Colonic mucosa (tissue), 4 donors: Measurements from ENCODE around the gene KIF3A. TPM values are rescaled to one million over a fixed set of nuclear protein-coding genes. Genes with fewer than 3 reads are reported as not detected.

Source experiments
- DNase-seq: peaks from one replicate; pipeline ENCODE4 v3.0.0-alpha.2; 2020
- H3K27ac ChIP-seq: fragments of 200-600 bp; one replicate; pipeline ENCODE4 v1.8.0; 2021
- H3K27me3 ChIP-seq: fragments of 200-600 bp; one replicate; pipeline ENCODE4 v1.8.0; 2021
- H3K36me3 ChIP-seq: fragments of 200-600 bp; one replicate; pipeline ENCODE4 v1.8.0; 2021
- H3K4me1 ChIP-seq: fragments of 200-600 bp; one replicate; pipeline ENCODE4 v1.8.0; 2021; ENCODE audit warnings: mild to moderate bottlenecking
- H3K4me3 ChIP-seq: fragments of 200-600 bp; one replicate; pipeline ENCODE4 v1.8.0; 2021
- H3K9ac ChIP-seq, 2 donors: one replicate each; pipeline ENCODE4 v1.7.0; 2013; ENCODE audit warnings: control low read depth in 2 of 2, low read depth in 2 of 2, low read length in 2 of 2
- H3K9me3 ChIP-seq: fragments of 200-600 bp; one replicate; pipeline ENCODE4 v1.8.0; 2021
- intact Hi-C: fragments of 100-400 bp; cut with DNase I; formaldehyde crosslinking; loops from one replicate; pipeline ENCODE4 v1.14.1; 2022
- total RNA-seq, 2 donors: library from RNA; stranded (reverse); fragmentation: NEBNext Ultra II Directional in 1 of 2; extraction: Animal tissue kit (Norgen Biotek cat#: 25700) in 1 of 2; gene quantifications; one replicate each; pipeline ENCODE4 v1.2.1, GENCODE V29; 2021
- TF ChIP-seq, protein P1 (sequence below): fragments of 200-600 bp; IDR thresholded peaks from one replicate; pipeline ENCODE4 v1.8.0; 2022; ENCODE audit warnings: antibody characterized with exemption, mild to moderate bottlenecking
- donor health status: healthy.
- donor health status: DM: no; HTN: no; CAD: no.
- donor health status: DM: no; HTN: no; CAD: no.

KIF3A gene
- total RNA-seq, 2 donors from 2014 or later: 4.0 to 5.2 TPM

DNA sequence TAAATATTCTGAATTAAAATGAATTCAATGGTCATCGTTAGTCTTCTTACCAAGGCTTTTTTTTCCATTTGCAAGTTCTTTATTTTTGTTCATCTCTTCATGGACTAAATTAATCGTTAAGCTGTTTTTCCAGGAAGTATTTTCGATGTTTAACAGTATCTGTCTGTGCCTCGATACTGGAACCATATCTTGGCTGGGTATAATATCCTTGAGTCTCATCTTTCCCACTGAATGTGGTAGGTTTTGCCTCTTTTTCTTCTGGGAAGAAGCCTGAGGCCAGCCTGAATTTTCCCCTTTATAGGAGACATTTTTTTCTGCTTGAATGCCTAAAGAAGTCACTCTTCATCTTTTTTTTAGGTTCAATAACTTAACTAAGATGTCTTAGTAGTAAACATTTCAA lies 43.7 kb upstream of the KIF3A start:
- Histone ChIP-seq H3K9ac (no peak overlapping the region), H3K4me1 (no peaks in the 10 kb centered on the region), H3K36me3 (no peaks in the 10 kb centered on the region), H3K27me3 (no peaks in the 10 kb centered on the region), H3K27ac (no peak overlapping the region), H3K4me3 (no peak overlapping the region), H3K9me3 (no peaks in the 10 kb centered on the region)
- TF ChIP-seq, protein P1, sequence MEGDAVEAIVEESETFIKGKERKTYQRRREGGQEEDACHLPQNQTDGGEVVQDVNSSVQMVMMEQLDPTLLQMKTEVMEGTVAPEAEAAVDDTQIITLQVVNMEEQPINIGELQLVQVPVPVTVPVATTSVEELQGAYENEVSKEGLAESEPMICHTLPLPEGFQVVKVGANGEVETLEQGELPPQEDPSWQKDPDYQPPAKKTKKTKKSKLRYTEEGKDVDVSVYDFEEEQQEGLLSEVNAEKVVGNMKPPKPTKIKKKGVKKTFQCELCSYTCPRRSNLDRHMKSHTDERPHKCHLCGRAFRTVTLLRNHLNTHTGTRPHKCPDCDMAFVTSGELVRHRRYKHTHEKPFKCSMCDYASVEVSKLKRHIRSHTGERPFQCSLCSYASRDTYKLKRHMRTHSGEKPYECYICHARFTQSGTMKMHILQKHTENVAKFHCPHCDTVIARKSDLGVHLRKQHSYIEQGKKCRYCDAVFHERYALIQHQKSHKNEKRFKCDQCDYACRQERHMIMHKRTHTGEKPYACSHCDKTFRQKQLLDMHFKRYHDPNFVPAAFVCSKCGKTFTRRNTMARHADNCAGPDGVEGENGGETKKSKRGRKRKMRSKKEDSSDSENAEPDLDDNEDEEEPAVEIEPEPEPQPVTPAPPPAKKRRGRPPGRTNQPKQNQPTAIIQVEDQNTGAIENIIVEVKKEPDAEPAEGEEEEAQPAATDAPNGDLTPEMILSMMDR: no peak
- no peak for DNase-seq
- intact Hi-C loops: no loop called here

GRCh38 chr5:132780577-132780976 lies 43.2 kb upstream of the KIF3A start:
- H3K27ac ChIP-seq: no peak overlapping the region
- TF ChIP-seq, protein P1: no peak
- H3K36me3 ChIP-seq: no peaks in the 10 kb centered on the region
- DNase-seq: no peak
- no peaks in the 10 kb centered on the region for H3K9me3 ChIP-seq
- H3K4me1 ChIP-seq: peaks cover under 1% of the 10 kb centered on the region
- intact Hi-C loops: no loop called here
- no peak overlapping the region for H3K4me3 ChIP-seq
- H3K27me3 ChIP-seq: no peaks in the 10 kb centered on the region
- no peak overlapping the region for H3K9ac ChIP-seq

DNA sequence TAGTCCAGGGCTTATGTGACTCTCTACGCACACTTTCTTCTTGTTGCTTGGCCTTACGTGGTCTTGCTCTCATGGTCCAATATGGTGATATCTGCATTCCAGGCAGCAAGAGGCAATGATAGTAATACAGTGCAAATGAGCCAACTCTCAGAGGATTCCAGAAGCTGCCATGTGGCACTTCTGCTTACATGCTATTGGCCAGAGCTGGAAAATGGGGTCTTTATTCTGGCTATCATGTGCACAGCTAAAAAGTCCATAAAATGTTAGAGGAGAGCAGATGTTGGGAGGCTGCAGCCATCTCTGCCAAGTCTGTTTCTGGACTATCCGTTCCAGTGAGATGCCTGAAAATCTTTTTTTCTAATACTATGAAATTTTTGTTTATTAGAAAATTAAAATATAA lies 42.6 kb upstream of the KIF3A start:
- intact Hi-C loops: no loop called here
- H3K9me3 ChIP-seq: no peaks in the 10 kb centered on the region
- no peak overlapping the region for H3K9ac ChIP-seq
- H3K36me3 ChIP-seq: no peaks in the 10 kb centered on the region
- no peaks in the 10 kb centered on the region for H3K27me3 ChIP-seq
- H3K4me3 ChIP-seq: no peak overlapping the region
- H3K4me1 ChIP-seq: peaks cover 7% of the 10 kb centered on the region
- TF ChIP-seq, protein P1: no peak
- no peak for DNase-seq
- H3K27ac ChIP-seq: no peak overlapping the region

DNA sequence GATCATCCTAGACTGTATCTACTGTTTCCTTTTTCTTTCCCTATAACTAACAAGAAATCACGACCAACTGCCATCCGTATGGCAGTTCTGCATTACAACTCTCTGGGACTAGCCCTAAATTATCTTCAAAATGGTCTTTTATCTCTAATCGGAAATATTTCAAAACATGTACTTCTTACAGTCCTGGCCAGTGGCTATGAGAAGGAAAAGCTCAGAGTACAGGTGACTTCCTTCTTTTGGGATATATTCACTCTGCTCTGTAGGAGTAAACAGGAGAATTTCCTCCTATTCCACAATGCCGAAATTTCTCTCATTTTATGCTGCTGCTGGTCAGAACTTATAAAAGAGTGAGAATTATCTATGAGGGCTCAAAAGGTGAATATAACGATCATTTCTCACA lies 41.5 kb upstream of the KIF3A start:
- H3K4me3 ChIP-seq: no peak overlapping the region
- TF ChIP-seq, protein P1: no peak
- intact Hi-C loops: no loop called here
- H3K36me3 ChIP-seq: no peaks in the 10 kb centered on the region
- H3K4me1 ChIP-seq: peaks cover 8% of the 10 kb centered on the region
- no peak for DNase-seq
- no peak overlapping the region for H3K27ac ChIP-seq
- no peak overlapping the region for H3K9ac ChIP-seq
- H3K9me3 ChIP-seq: no peaks in the 10 kb centered on the region
- H3K27me3 ChIP-seq: no peaks in the 10 kb centered on the region

DNA sequence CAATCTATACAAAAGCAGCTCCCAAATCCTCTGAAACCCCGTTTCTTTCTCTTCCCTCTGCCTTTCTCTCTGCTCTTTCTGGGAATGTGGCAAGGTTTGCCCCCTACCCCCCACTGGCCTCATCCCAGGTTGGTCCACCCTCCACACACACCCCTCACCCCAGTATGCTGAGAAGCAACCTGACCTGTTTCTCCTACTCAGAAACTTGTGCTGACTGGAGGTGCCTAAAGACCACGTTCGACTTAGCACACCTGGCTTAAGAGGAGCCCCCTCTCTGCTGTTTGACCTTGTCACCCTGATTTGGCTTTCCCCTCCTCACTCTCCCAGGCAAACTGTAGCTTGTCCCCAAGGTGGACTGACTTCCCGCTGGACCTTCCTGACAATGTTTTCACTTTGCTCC lies 40.8 kb upstream of the KIF3A start:
- Histone ChIP-seq H3K4me3 (no peak overlapping the region), H3K36me3 (no peaks in the 10 kb centered on the region), H3K27ac (no peak overlapping the region), H3K9me3 (no peaks in the 10 kb centered on the region), H3K27me3 (no peaks in the 10 kb centered on the region), H3K4me1 (peaks cover 8% of the 10 kb centered on the region), H3K9ac (peak overlapping the region in 1 of 2 donors; percentile 80)
- TF ChIP-seq, protein P1: no peak
- no peak for DNase-seq
- intact Hi-C loops: no loop called here
